Fibroblast of mammary gland (primary cell): ENCODE measurements around the gene PALD1.

Source experiments
- DNase-seq: peaks from one replicate; pipeline ENCODE4 v3.0.0-alpha.2; 2010; ENCODE audit warnings: low read depth
- H3K4me3 ChIP-seq: 2 replicates; pipeline ENCODE4 v1.5.1; 2011; ENCODE audit warnings: low read depth, mild to moderate bottlenecking, low read length, moderate library complexity; ENCODE audit not compliant: control insufficient read depth
- TF ChIP-seq, protein P1 (sequence below): conservative IDR thresholded peaks from 2 replicates; pipeline ENCODE4 v1.5.1; 2011; ENCODE audit warnings: low read depth, low read length, inconsistent platforms; ENCODE audit not compliant: control insufficient read depth, insufficient read depth

Gene PALD1

DNA sequence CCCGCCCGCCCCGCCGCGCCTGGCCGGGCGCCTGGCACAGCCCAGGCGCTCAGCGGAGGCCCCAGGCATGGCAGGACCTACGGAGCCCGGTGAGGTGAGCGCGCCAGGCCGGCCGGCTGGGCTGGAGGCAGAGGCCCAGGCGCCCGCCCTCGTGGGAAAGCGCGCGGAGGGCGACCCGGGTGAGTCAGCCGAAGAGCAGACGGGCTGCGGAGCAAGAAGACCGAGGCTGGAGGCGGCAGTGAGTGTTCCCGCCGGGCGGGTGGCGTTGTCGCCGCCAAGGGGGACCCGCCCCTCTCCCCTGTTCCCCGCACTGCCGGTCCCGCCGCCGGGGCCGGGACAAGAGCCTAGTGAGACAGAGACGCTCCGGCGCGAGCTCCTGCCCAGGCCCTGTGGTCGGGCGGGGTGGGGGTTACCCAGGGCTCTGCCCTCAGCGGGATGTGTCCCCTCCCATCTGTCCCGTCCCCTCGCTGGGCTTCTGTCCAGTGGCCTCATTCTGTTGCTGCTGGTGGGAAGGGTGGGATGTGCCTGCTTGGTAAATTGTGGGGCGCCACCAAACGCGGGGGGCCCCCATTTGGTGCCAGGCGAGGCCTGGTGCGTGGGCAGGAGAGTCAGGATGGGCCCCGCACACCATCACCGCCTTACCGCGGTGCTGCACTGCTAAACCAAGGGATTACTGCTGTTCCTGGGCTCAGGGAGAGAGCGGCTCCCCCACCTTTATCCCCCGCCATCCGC is 20.1 kb upstream of the PALD1 start:
- H3K4me3 ChIP-seq, result no peak overlapping the region
- DNase-seq, result peak; percentile 62
- TF ChIP-seq, protein P1, sequence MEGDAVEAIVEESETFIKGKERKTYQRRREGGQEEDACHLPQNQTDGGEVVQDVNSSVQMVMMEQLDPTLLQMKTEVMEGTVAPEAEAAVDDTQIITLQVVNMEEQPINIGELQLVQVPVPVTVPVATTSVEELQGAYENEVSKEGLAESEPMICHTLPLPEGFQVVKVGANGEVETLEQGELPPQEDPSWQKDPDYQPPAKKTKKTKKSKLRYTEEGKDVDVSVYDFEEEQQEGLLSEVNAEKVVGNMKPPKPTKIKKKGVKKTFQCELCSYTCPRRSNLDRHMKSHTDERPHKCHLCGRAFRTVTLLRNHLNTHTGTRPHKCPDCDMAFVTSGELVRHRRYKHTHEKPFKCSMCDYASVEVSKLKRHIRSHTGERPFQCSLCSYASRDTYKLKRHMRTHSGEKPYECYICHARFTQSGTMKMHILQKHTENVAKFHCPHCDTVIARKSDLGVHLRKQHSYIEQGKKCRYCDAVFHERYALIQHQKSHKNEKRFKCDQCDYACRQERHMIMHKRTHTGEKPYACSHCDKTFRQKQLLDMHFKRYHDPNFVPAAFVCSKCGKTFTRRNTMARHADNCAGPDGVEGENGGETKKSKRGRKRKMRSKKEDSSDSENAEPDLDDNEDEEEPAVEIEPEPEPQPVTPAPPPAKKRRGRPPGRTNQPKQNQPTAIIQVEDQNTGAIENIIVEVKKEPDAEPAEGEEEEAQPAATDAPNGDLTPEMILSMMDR, result no peak

DNA sequence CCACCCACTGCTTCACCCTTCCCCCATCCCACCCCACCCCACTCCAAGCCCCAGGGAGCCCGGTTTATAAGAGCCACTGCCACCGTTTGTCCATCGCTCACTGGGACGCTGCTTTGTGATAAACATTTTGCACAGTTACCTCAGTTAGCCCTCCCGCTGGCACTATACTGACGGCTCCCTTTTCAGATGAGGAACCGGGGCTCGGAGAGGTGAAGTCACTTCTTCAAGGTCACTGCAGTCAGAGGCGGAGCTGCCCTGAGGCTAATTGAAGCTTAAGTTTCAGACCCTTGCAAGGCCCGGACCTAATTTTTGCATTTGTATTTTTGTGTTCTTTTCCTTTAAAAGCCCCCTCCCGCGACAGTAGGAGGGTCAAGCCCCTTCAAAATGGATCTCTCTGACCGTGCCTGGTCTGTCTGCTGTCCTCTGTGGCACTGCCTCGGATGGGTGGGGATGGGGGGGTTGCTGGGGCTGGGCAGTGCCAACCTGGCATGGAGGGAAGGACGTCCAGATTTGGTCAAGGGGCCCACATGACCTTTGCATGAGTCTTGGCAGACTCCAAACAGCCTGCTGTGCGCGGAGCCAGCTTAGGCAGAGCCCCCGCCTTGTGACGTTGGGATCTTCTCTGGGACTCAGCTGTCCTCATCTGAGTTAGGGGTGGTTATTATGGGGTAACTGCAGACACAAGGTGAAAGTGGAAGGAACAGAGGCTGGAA is 19.4 kb upstream of the PALD1 start:
- DNase-seq, result no peak
- H3K4me3 ChIP-seq, result no peak overlapping the region
- TF ChIP-seq, protein P1, result no peak

DNA sequence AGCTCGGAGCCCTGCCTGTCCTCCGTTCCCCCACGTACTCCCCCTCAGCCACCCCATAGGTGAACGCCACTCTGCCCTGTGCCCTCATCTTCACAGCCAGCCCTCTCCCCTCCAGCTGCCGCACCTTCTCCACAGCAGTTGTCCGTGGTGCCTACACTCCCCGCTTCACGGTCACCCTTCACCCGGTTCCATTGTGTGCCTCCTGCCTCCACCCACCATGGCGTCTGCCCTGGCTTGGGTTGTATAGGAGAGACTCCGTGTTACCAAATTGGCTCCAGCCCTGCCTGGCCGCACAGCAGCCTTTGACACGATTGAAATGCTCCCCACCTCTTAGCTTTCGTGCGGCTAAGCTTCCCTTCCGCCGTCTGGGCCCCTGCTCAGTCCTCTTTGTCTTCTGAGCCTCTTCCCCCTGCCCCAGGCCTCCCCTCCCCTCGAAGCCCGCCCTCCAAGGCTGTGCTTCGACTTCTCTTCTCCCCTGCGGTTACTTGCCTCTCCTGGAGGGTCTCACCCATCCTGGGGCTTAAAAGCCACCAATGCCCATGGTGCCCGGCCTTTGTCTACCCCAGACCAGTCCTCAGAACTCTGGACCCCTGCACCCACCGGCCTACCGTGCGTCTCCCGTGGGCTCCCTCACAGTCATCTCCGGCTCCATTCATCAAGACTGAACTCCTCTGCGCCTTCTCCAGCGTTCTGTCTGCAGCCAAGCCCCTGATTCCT is 18.6 kb upstream of the PALD1 start:
- no peak overlapping the region for H3K4me3 ChIP-seq
- TF ChIP-seq, protein P1, result no peak
- DNase-seq, result no peak

DNA sequence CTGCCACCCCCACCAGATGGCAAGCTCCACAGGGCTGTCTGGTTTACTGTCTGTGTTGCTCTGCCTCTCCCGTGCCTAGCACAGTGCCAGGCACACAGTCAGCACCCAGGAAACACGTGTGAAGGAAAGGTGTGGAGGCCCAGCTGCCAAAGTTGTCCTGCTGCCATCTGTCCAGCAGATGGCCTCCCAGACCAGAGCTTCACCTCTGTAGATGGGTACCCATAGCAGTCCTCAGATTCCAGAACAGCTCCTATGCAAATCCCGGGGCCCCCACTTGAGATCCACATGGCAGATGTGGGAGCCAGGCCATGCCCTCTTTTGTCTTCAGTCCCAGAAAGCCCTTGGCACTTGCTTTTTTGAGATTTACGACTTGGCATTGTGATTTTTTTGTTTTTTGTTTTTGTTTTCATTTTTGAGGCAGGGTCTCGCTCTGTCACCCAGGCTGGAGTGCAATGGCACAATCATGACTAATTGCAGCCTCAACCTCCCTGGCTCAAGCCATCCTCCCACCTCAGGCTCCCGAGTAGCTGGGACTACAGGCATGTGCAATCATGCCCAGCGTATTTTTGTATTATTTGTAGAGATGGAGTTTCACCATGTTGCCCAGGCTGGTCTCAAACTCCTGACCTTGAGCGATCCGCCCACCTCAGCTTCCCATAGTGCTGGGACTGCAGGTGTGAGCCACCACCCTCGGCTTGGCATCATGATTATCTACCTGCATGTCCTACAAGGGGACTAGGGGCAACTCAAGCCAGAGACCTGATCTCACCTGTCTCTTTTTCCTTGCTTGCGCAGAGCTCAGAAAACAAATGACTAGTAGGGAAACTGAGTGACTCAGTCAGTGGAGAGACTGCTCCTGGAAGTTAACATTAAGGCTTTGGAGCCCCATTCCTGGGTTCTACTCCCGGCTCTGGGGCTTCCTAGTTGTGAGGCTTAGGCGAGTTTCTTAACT is 16.9 kb upstream of the PALD1 start:
- H3K4me3 ChIP-seq, result no peak overlapping the region
- TF ChIP-seq, protein P1, result peak; percentile 83
- DNase-seq, result peak; percentile 50

DNA sequence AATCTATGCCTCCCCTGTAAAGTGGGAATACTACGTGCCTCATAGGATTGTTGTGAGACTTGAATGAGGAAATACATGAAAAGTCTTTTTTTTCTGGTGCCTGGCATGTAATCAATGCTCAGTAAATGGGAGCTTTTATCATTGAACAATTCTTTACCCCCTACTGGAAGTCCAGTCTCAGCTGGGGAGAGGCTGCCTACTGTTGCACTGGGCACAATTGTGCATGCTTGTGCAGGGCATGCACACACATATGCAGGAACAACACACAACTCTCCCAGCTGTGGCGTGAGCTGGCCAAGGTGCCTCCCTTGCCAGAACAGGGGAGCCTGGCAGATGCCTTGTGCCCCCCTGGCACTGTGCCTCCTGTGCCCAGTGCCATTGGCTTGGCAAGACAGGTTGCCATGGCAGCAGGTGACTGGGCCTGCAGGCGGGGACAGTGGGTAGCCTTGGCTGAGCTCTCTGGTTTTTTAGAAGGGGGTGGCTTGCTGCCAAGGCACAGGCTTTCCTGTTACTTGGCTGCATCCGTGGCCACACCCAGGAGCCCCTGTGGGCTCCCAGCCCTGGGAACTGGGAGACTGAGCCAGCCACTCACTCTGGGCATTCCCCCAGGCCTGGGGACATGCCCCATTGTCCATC is 16.1 kb upstream of the PALD1 start:
- DNase-seq, result no peak
- TF ChIP-seq, protein P1, result no peak
- H3K4me3 ChIP-seq, result no peak overlapping the region
